IMR-90 (cell line): ENCODE data around the gene ITPK1.

Experiments used
- BHLHE40 ChIP-seq: fragments of 150-350 bp; IDR thresholded peaks from 2 replicates; pipeline ENCODE4 v1.6.1; 2016; ENCODE audit warnings: mild to moderate bottlenecking, low read depth, low read length
- CEBPB ChIP-seq: IDR thresholded peaks from 2 replicates; pipeline ENCODE4 v1.6.1; 2012; ENCODE audit warnings: low read depth, low read length, improper control_type of control experiment
- CHD1 ChIP-seq: IDR thresholded peaks from 2 replicates; pipeline ENCODE4 v1.6.1; 2012; ENCODE audit warnings: low read depth, low read length, improper control_type of control experiment
- FOS ChIP-seq: fragments of 150-350 bp; IDR thresholded peaks from 2 replicates; pipeline ENCODE4 v1.6.1; 2016; ENCODE audit warnings: low read depth, low read length
- MAFK ChIP-seq: IDR thresholded peaks from 2 replicates; pipeline ENCODE4 v1.6.1; 2012; ENCODE audit warnings: low read depth, low read length, improper control_type of control experiment
- POLR2A ChIP-seq: IDR thresholded peaks from 2 replicates; pipeline ENCODE4 v1.6.1; 2012; ENCODE audit warnings: mild to moderate bottlenecking, low read depth, low read length
- RAD21 ChIP-seq: IDR thresholded peaks from 2 replicates; pipeline ENCODE4 v1.6.1; 2012; ENCODE audit warnings: low read length, improper control_type of control experiment
- RCOR1 ChIP-seq: IDR thresholded peaks from 2 replicates; pipeline ENCODE4 v1.6.1; 2012; ENCODE audit warnings: mild to moderate bottlenecking, low read length, improper control_type of control experiment; ENCODE audit not compliant: insufficient replicate concordance
- RFX5 ChIP-seq: IDR thresholded peaks from 2 replicates; pipeline ENCODE4 v1.8.0; 2012; ENCODE audit warnings: low read depth, mild to moderate bottlenecking, low read length, moderate library complexity
- SMC3 ChIP-seq: fragments of 150-350 bp; IDR thresholded peaks from 2 replicates; pipeline ENCODE4 v1.6.1; 2016; ENCODE audit warnings: low read depth, mild to moderate bottlenecking, antibody characterized with exemption, low read length, moderate library complexity
- TF ChIP-seq, protein P1 (sequence below): conservative IDR thresholded peaks from 2 replicates; pipeline ENCODE4 v1.5.1; 2012; ENCODE audit warnings: mild to moderate bottlenecking, low read depth, low read length, improper control_type of control experiment
- TF ChIP-seq, protein P2 (sequence below): fragments of 150-350 bp; IDR thresholded peaks from 2 replicates; pipeline ENCODE4 v1.6.1; 2017; ENCODE audit warnings: mild to moderate bottlenecking, antibody characterized with exemption, low read length, low read depth
- TF ChIP-seq, protein P3 (sequence below): fragments of 150-350 bp; IDR thresholded peaks from 2 replicates; pipeline ENCODE4 v1.6.1; 2016; ENCODE audit warnings: low read depth, mild to moderate bottlenecking, low read length, moderate library complexity, borderline replicate concordance

GRCh38 chr14:92887157-92887556 is 228.6 kb downstream of the ITPK1 start:
- TF ChIP-seq, protein P1, sequence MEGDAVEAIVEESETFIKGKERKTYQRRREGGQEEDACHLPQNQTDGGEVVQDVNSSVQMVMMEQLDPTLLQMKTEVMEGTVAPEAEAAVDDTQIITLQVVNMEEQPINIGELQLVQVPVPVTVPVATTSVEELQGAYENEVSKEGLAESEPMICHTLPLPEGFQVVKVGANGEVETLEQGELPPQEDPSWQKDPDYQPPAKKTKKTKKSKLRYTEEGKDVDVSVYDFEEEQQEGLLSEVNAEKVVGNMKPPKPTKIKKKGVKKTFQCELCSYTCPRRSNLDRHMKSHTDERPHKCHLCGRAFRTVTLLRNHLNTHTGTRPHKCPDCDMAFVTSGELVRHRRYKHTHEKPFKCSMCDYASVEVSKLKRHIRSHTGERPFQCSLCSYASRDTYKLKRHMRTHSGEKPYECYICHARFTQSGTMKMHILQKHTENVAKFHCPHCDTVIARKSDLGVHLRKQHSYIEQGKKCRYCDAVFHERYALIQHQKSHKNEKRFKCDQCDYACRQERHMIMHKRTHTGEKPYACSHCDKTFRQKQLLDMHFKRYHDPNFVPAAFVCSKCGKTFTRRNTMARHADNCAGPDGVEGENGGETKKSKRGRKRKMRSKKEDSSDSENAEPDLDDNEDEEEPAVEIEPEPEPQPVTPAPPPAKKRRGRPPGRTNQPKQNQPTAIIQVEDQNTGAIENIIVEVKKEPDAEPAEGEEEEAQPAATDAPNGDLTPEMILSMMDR = no peak
- TF ChIP-seq FOS (no peak), POLR2A (no peak), RFX5 (no peak), BHLHE40 (no peak), MAFK (no peak), CEBPB (no peak), SMC3 (no peak), RAD21 (no peak), RCOR1 (no peak), CHD1 (no peak)
- TF ChIP-seq, protein P2, sequence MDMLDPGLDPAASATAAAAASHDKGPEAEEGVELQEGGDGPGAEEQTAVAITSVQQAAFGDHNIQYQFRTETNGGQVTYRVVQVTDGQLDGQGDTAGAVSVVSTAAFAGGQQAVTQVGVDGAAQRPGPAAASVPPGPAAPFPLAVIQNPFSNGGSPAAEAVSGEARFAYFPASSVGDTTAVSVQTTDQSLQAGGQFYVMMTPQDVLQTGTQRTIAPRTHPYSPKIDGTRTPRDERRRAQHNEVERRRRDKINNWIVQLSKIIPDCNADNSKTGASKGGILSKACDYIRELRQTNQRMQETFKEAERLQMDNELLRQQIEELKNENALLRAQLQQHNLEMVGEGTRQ = no peak
- TF ChIP-seq, protein P3, sequence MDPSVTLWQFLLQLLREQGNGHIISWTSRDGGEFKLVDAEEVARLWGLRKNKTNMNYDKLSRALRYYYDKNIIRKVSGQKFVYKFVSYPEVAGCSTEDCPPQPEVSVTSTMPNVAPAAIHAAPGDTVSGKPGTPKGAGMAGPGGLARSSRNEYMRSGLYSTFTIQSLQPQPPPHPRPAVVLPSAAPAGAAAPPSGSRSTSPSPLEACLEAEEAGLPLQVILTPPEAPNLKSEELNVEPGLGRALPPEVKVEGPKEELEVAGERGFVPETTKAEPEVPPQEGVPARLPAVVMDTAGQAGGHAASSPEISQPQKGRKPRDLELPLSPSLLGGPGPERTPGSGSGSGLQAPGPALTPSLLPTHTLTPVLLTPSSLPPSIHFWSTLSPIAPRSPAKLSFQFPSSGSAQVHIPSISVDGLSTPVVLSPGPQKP = no peak
